Body of pancreas (tissue), 4 donors: ENCODE measurements around the gene MIF4GD.

Experiments used
- CTCF ChIP-seq, 7 experiments: fragments of 450-650 bp in 4 of 7; fragments of 200-600 bp in 3 of 7; sonication (generic) in 3 of 7; IDR thresholded peaks; one replicate each; pipeline ENCODE4 v1.5.1; 2016 to 2019; ENCODE audit warnings: antibody characterized with exemption in 7 of 7
- POLR2A ChIP-seq, 3 donors: fragments of 450-650 bp; IDR thresholded peaks; one replicate each; pipeline ENCODE4 v1.6.1; 2016; ENCODE audit warnings: antibody characterized with exemption in 3 of 3, mild to moderate bottlenecking in 2 of 3

GRCh38 chr17:75265614-75266315 is 5.3 kb downstream of the MIF4GD start:
- TF ChIP-seq CTCF (IDR thresholded peaks at IDR 0.05) = no peak
- TF ChIP-seq POLR2A (IDR thresholded peaks at IDR 0.05) = no peak
